Activated CD8-positive, alpha-beta T cell treated with anti-CD3 and anti-CD28 coated beads for 36 hours (primary cell): ENCODE results near the gene RIPPLY3. TPM values are rescaled to one million over a fixed set of nuclear protein-coding genes. Genes with fewer than 3 reads are reported as not detected.

ENCODE experiments used
- ATAC-seq: fragments of 200-7000 bp; cut with Tn5 transposase; one replicate; pipeline ENCODE4 v1.10.0; 2021; ENCODE audit warnings: mild to moderate bottlenecking, moderate library complexity
- CTCF ChIA-PET: fragments of 350-600 bp; sonication (Branson Sonifier 250); formaldehyde crosslinking; loops from one replicate; lab custom pipeline; 2021; ENCODE audit warnings: antibody characterized with exemption; lab: Charles Lee
- POLR2A ChIA-PET: fragments of 350-600 bp; sonication (Branson Sonifier 250); formaldehyde crosslinking; loops from one replicate; lab custom pipeline; 2021; ENCODE audit warnings: antibody characterized with exemption; lab: Charles Lee
- DNase-seq: peaks from one replicate; pipeline ENCODE4 v3.0.0-alpha.2; 2020
- H3K27ac Mint-ChIP-seq: one replicate; pipeline ENCODE4 v1.8.0; 2021; ENCODE audit warnings: mild to moderate bottlenecking, mixed read lengths
- H3K27me3 Mint-ChIP-seq: one replicate; pipeline ENCODE4 v1.8.0; 2021; ENCODE audit warnings: mixed read lengths
- H3K36me3 Mint-ChIP-seq: one replicate; pipeline ENCODE4 v1.8.0; 2021; ENCODE audit warnings: low read depth, mixed read lengths
- H3K4me1 Mint-ChIP-seq: one replicate; pipeline ENCODE4 v1.8.0; 2021; ENCODE audit warnings: low read depth, mixed read lengths
- H3K4me3 Mint-ChIP-seq: one replicate; pipeline ENCODE4 v1.8.0; 2021; ENCODE audit warnings: mild to moderate bottlenecking, moderate library complexity, mixed read lengths
- H3K9me3 Mint-ChIP-seq: one replicate; pipeline ENCODE4 v1.8.0; 2021; ENCODE audit warnings: mixed read lengths
- CTCF ChIP-seq: fragments of 200-600 bp; IDR thresholded peaks from one replicate; pipeline ENCODE4 v1.8.0; 2022; ENCODE audit warnings: antibody characterized with exemption, mild to moderate bottlenecking
- intact Hi-C: fragments of 100-400 bp; cut with micrococcal nuclease; formaldehyde crosslinking; loops from one replicate; pipeline ENCODE4 v1.10.0; 2022
- total RNA-seq, 2 experiments: library from RNA; stranded (reverse); gene quantifications; one replicate each; pipeline ENCODE4 v1.2.3, GENCODE V29; 2021

The RIPPLY3 gene
- total RNA-seq, 2 experiments from 2014 or later = not detected

- H3K4me1 Mint-ChIP-seq = peaks cover 9% of the 10 kb centered on the region
- intact Hi-C loops = no loop called here
- ChIA-PET CTCF (no interaction called here), POLR2A (no interaction called here)
- H3K9me3 Mint-ChIP-seq = no peaks in the 10 kb centered on the region
- no peak overlapping the region for H3K4me3 Mint-ChIP-seq
- peaks cover 2% of the 10 kb centered on the region for H3K36me3 Mint-ChIP-seq
- ATAC-seq (no peak), DNase-seq (no peak)
- no peaks in the 10 kb centered on the region for H3K27me3 Mint-ChIP-seq
- H3K27ac Mint-ChIP-seq = no peak overlapping the region
- TF ChIP-seq CTCF = no peak
These were observed 55.6 kb downstream of the RIPPLY3 start for GRCh38 chr21:37061926-37062592.

- no peak for ATAC-seq
- H3K9me3 Mint-ChIP-seq = no peaks in the 10 kb centered on the region
- TF ChIP-seq CTCF = no peak
- CTCF ChIA-PET = no interaction called here
- peaks cover 3% of the 10 kb centered on the region for H3K36me3 Mint-ChIP-seq
- no peak overlapping the region for H3K27ac Mint-ChIP-seq
- H3K4me3 Mint-ChIP-seq = no peak overlapping the region
- peaks cover 9% of the 10 kb centered on the region for H3K4me1 Mint-ChIP-seq
- POLR2A ChIA-PET = no interaction called here
- DNase-seq = no peak
- H3K27me3 Mint-ChIP-seq = no peaks in the 10 kb centered on the region
- intact Hi-C loops = no loop called here
These were observed 56.1 kb downstream of the RIPPLY3 start for GRCh38 chr21:37062593-37062935.

- POLR2A ChIA-PET = no interaction called here
- no peak overlapping the region for H3K27ac Mint-ChIP-seq
These were observed 56.9 kb downstream of the RIPPLY3 start for GRCh38 chr21:37063433-37063832.

GRCh38 chr21:37064841-37065240 lies 58.3 kb downstream of the RIPPLY3 start:
- intact Hi-C loops = no loop called here
- Mint-ChIP-seq H3K36me3 (peaks cover 15% of the 10 kb centered on the region), H3K4me1 (peaks cover 10% of the 10 kb centered on the region), H3K27ac (peak overlapping the region; percentile 44), H3K4me3 (no peak overlapping the region), H3K9me3 (no peaks in the 10 kb centered on the region), H3K27me3 (no peaks in the 10 kb centered on the region)
- no peak for TF ChIP-seq CTCF
- DNase-seq = no peak
- no peak for ATAC-seq
- CTCF ChIA-PET = no interaction called here
- POLR2A ChIA-PET = interaction anchor here (0.5 kb wide), 1 partner anchor 57 kb away, joined by 3 read pairs; no protein-coding TSS in a partner anchor

More at GRCh38 chr21:37063433-37063832, 56.9 kb downstream of the RIPPLY3 start:
- H3K4me1 Mint-ChIP-seq = peaks cover 9% of the 10 kb centered on the region
- intact Hi-C loops = no loop called here
- DNase-seq (no peak), ATAC-seq (no peak)
- H3K36me3 Mint-ChIP-seq = peaks cover 7% of the 10 kb centered on the region
- no peak overlapping the region for H3K4me3 Mint-ChIP-seq
- no peaks in the 10 kb centered on the region for H3K9me3 Mint-ChIP-seq
- CTCF ChIA-PET = no interaction called here
- no peaks in the 10 kb centered on the region for H3K27me3 Mint-ChIP-seq
- TF ChIP-seq CTCF = no peak

- peaks cover 20% of the 10 kb centered on the region for H3K36me3 Mint-ChIP-seq
- no peak overlapping the region for H3K27ac Mint-ChIP-seq
- DNase-seq (no peak), ATAC-seq (no peak)
- H3K4me1 Mint-ChIP-seq = peaks cover 9% of the 10 kb centered on the region
- H3K9me3 Mint-ChIP-seq = no peaks in the 10 kb centered on the region
- no peak overlapping the region for H3K4me3 Mint-ChIP-seq
- no peak for TF ChIP-seq CTCF
- no peaks in the 10 kb centered on the region for H3K27me3 Mint-ChIP-seq
- ChIA-PET CTCF (interaction anchor here (1.0 kb wide), 1 partner anchor 75 kb away, joined by 3 read pairs; no protein-coding TSS in a partner anchor), POLR2A (interaction anchor here (0.5 kb wide), 1 partner anchor 58 kb away, joined by 3 read pairs; no protein-coding TSS in a partner anchor)
- intact Hi-C loops = no loop called here
These were observed 59.2 kb downstream of the RIPPLY3 start for GRCh38 chr21:37065561-37066177.
